Activated naive CD8-positive, alpha-beta T cell treated with anti-CD3 and anti-CD28 coated beads, Interleukin-2, amount 50 U/mL, for 24 hours (primary cell): ENCODE measurements around the gene ISOC2.

Experiments used
- ATAC-seq: fragments of 150-1000 bp; cut with Tn5 transposase; one replicate; pipeline ENCODE4 v1.10.0; 2021
- DNase-seq: peaks from one replicate; pipeline ENCODE4 v3.0.0; 2021
- H3K27ac Mint-ChIP-seq: one replicate; pipeline ENCODE4 v1.8.0; 2021; ENCODE audit warnings: mild to moderate bottlenecking, mixed read lengths
- H3K27me3 Mint-ChIP-seq: one replicate; pipeline ENCODE4 v1.8.0; 2021; ENCODE audit warnings: mixed read lengths
- H3K36me3 Mint-ChIP-seq: one replicate; pipeline ENCODE4 v1.8.0; 2021; ENCODE audit warnings: low read depth, mixed read lengths
- H3K4me1 Mint-ChIP-seq: one replicate; pipeline ENCODE4 v1.8.0; 2021; ENCODE audit warnings: mixed read lengths
- H3K4me3 Mint-ChIP-seq: one replicate; pipeline ENCODE4 v1.8.0; 2021; ENCODE audit warnings: mild to moderate bottlenecking, moderate library complexity, mixed read lengths
- H3K9me3 Mint-ChIP-seq: one replicate; pipeline ENCODE4 v1.8.0; 2021; ENCODE audit warnings: mixed read lengths

Gene ISOC2

GRCh38 chr19:55493645-55494171 is 32.3 kb upstream of the ISOC2 start:
- Mint-ChIP-seq H3K36me3 (no peaks in the 10 kb centered on the region), H3K4me3 (no peak overlapping the region), H3K27me3 (peaks cover 16% of the 10 kb centered on the region), H3K4me1 (peaks cover 1% of the 10 kb centered on the region), H3K9me3 (no peaks in the 10 kb centered on the region), H3K27ac (no peak overlapping the region)
- ATAC-seq (no peak), DNase-seq (no peak)

- H3K4me1 Mint-ChIP-seq = peaks cover 1% of the 10 kb centered on the region
- no peak for ATAC-seq
- no peaks in the 10 kb centered on the region for H3K9me3 Mint-ChIP-seq
- H3K27ac Mint-ChIP-seq = no peak overlapping the region
- H3K4me3 Mint-ChIP-seq = no peak overlapping the region
- DNase-seq = no peak
- H3K36me3 Mint-ChIP-seq = no peaks in the 10 kb centered on the region
- peaks cover 16% of the 10 kb centered on the region for H3K27me3 Mint-ChIP-seq
Measured at GRCh38 chr19:55493052-55493644, 31.7 kb upstream of the ISOC2 start.

GRCh38 chr19:55492362-55492944 is 31.0 kb upstream of the ISOC2 start:
- peaks cover 6% of the 10 kb centered on the region for H3K4me1 Mint-ChIP-seq
- no peak for DNase-seq
- ATAC-seq = no peak
- no peak overlapping the region for H3K27ac Mint-ChIP-seq
- H3K4me3 Mint-ChIP-seq = no peak overlapping the region
- H3K36me3 Mint-ChIP-seq = no peaks in the 10 kb centered on the region
- H3K27me3 Mint-ChIP-seq = peaks cover 16% of the 10 kb centered on the region
- H3K9me3 Mint-ChIP-seq = no peaks in the 10 kb centered on the region

GRCh38 chr19:55491546-55492360 is 30.3 kb upstream of the ISOC2 start:
- DNase-seq (no peak), ATAC-seq (no peak)
- H3K27me3 Mint-ChIP-seq = peaks cover 16% of the 10 kb centered on the region

GRCh38 chr19:55490478-55491432 is 29.3 kb upstream of the ISOC2 start:
- H3K27ac Mint-ChIP-seq = no peak overlapping the region
- DNase-seq (no peak), ATAC-seq (no peak)
- H3K4me3 Mint-ChIP-seq = no peak overlapping the region
- H3K36me3 Mint-ChIP-seq = no peaks in the 10 kb centered on the region
- H3K4me1 Mint-ChIP-seq = peaks cover 17% of the 10 kb centered on the region
- peaks cover 16% of the 10 kb centered on the region for H3K27me3 Mint-ChIP-seq
- H3K9me3 Mint-ChIP-seq = no peaks in the 10 kb centered on the region

More at GRCh38 chr19:55491546-55492360, 30.3 kb upstream of the ISOC2 start:
- no peaks in the 10 kb centered on the region for H3K36me3 Mint-ChIP-seq
- no peak overlapping the region for H3K27ac Mint-ChIP-seq
- H3K4me1 Mint-ChIP-seq = peaks cover 13% of the 10 kb centered on the region
- H3K9me3 Mint-ChIP-seq = no peaks in the 10 kb centered on the region
- no peak overlapping the region for H3K4me3 Mint-ChIP-seq

- H3K4me3 Mint-ChIP-seq = no peak overlapping the region
- no peaks in the 10 kb centered on the region for H3K36me3 Mint-ChIP-seq
- no peak for DNase-seq
- H3K27me3 Mint-ChIP-seq = peaks cover 16% of the 10 kb centered on the region
- no peaks in the 10 kb centered on the region for H3K9me3 Mint-ChIP-seq
- peaks cover 19% of the 10 kb centered on the region for H3K4me1 Mint-ChIP-seq
- no peak overlapping the region for H3K27ac Mint-ChIP-seq
- ATAC-seq = no peak
Measured at GRCh38 chr19:55489711-55490477, 28.5 kb upstream of the ISOC2 start.

GRCh38 chr19:55488986-55489710 is 27.7 kb upstream of the ISOC2 start:
- Mint-ChIP-seq H3K9me3 (no peaks in the 10 kb centered on the region), H3K4me1 (peaks cover 19% of the 10 kb centered on the region), H3K27ac (no peak overlapping the region), H3K36me3 (no peaks in the 10 kb centered on the region), H3K4me3 (no peak overlapping the region), H3K27me3 (peaks cover 10% of the 10 kb centered on the region)
- no peak for DNase-seq
- no peak for ATAC-seq

GRCh38 chr19:55487924-55488687 is 26.7 kb upstream of the ISOC2 start, which contains the start of gene SSC5D:
TSS of gene SSC5D (plus strand) at chr19:55488436. CDS start at chr19:55488590, 154 bp downstream.
- Mint-ChIP-seq H3K9me3 (no peaks in the 10 kb centered on the region), H3K27ac (peak within 1 kb of the TSS; percentile 80), H3K4me3 (peak within 1 kb of the TSS; percentile 65), H3K4me1 (peaks cover 19% of the 10 kb centered on the region), H3K36me3 (no peaks in the 10 kb centered on the region), H3K27me3 (peaks cover 8% of the 10 kb centered on the region)
- no peak for DNase-seq
- ATAC-seq = peak; percentile 2

GRCh38 chr19:55486971-55487923 is 25.8 kb upstream of the ISOC2 start:
- Mint-ChIP-seq H3K27ac (peak overlapping the region; percentile 80), H3K27me3 (peaks cover 6% of the 10 kb centered on the region), H3K4me3 (peak overlapping the region; percentile 65), H3K4me1 (peaks cover 19% of the 10 kb centered on the region), H3K36me3 (no peaks in the 10 kb centered on the region), H3K9me3 (no peaks in the 10 kb centered on the region)
- ATAC-seq = peak; percentile 74
- peak; percentile 79 for DNase-seq

- Mint-ChIP-seq H3K27ac (peak overlapping the region; percentile 81), H3K36me3 (no peaks in the 10 kb centered on the region), H3K4me3 (peak overlapping the region; percentile 78), H3K27me3 (no peaks in the 10 kb centered on the region), H3K9me3 (no peaks in the 10 kb centered on the region), H3K4me1 (peaks cover 19% of the 10 kb centered on the region)
- DNase-seq (no peak), ATAC-seq (no peak)
Measured at GRCh38 chr19:55486043-55486970, 24.9 kb upstream of the ISOC2 start.
